Uterus (tissue), 2 donors: Measurements from ENCODE around the gene TMEM266.

Source experiments
- CTCF ChIP-seq, 4 experiments: fragments of 200-600 bp in 2 of 4; fragments of 450-650 bp in 2 of 4; sonication (generic) in 2 of 4; IDR thresholded peaks; one replicate each; pipeline ENCODE4 v1.5.1; 2016 to 2019; ENCODE audit warnings: antibody characterized with exemption in 4 of 4, mild to moderate bottlenecking in 2 of 4, moderate library complexity in 1 of 4
- POLR2A ChIP-seq, 2 donors: fragments of 450-650 bp; IDR thresholded peaks; one replicate each; pipeline ENCODE4 v1.6.1; 2016; ENCODE audit warnings: antibody characterized with exemption in 2 of 2, mild to moderate bottlenecking in 1 of 2, moderate library complexity in 1 of 2

DNA sequence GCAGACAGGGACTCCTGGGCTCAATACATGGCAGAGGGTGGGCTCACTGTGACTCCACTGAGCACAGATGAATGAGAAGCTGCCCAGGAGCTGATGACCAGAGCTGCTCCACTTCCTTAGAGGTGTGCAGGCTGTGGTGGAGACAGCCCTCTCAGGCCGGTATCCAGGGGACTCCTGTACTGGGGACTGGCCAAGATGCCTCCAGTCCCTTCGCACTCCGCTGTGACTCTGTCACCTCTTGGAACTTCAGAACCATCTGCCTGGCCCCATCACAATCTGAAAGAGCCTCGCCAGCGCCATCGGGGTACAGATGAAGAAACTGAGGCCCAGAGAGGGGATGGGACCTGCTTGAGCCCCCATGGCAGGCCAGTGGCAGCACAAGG, 140.3 kb downstream of the TMEM266 start:
- TF ChIP-seq CTCF (IDR thresholded peaks at IDR 0.05) (no peak), POLR2A (IDR thresholded peaks at IDR 0.05) (no peak)
